NCI-H2171 treated with DMSO at 0.1 percent for 48 hours (cell line): ENCODE data around the gene BATF2.
"Not testable (repeated sequence)": the region's sequence is repeated elsewhere in the genome, so short reads cannot be mapped to it uniquely, and the experiment has no call there.

Experiments
- DNase-seq: peaks from one replicate; lab custom pipeline; 2025; lab: John Stamatoyannopoulos, UW

Gene BATF2, protein sequence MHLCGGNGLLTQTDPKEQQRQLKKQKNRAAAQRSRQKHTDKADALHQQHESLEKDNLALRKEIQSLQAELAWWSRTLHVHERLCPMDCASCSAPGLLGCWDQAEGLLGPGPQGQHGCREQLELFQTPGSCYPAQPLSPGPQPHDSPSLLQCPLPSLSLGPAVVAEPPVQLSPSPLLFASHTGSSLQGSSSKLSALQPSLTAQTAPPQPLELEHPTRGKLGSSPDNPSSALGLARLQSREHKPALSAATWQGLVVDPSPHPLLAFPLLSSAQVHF

DNA sequence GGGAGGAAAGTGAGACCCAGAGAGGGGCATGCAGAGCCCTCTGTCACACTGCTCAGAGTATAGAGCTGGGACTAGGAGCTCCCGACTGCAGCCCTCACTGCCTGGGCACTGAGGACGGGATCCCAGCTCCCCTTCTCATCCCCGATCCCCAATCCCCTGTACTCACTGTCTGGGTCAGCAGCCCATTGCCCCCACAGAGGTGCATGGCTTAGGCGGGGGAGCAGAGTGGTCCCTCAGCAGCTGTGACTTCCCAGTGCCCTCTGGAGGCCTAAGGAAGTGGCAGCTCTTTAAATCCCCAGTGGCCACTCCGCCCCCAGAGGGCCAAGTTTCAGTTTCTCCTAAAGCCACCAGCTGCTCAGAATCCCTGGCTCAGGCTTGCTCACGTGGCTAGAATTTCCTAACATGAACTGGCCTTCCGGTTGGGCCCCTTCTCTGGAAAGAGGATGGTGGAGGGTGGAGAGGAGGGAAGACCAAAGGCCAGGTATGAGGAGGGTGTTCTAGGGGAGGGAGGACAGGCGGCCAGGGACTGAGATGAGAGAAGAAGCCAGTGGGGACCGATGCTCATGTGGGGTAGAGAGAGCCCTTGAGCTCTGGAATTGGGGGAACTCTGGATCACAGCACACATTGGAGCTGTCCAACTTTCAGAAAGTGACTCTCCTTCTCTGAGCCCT, at the start of gene BATF2:
Gene BATF2, minus strand, starts transcription at position 262 of the 671 bp plus-strand sequence. Its CDS starts 57 bp downstream, at position 205.
- peak; percentile 71 for DNase-seq

- DNase-seq, result no peak
These were observed 49.0 kb upstream of the BATF2 start for GRCh38 chr11:65045728-65046127.

GRCh38 chr11:65045061-65045460, 48.3 kb upstream of the BATF2 start:
- no peak for DNase-seq

DNA sequence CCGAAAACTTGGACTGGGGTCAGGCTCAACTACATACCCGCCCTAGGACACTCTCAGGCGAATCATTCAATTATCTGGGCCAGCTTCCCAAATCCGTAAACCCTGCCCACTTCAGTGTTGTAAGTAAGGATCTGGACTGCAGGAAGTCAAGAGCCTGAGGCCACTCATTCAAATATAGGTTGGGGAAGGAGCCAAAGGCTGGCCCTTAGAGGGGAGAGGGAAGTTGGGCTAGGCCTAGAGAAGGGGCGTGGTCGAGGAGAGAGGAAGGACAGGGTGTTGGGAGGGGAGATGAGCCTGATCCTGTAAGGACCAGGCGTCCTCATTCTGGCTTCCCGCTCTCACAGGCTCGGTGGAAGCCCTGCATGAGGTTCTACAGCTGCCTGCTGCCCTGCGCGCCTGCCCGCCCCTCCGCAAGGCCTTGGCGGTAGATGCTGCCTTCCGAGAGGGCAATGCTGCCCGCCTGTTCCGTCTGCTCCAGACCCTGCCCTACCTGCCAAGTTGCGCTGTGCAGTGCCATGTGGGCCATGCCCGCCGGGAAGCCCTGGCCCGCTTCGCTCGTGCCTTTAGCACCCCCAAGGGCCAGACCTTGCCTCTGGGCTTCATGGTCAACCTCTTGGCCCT, 47.2 kb upstream of the BATF2 start:
- DNase-seq, result no peak

DNA sequence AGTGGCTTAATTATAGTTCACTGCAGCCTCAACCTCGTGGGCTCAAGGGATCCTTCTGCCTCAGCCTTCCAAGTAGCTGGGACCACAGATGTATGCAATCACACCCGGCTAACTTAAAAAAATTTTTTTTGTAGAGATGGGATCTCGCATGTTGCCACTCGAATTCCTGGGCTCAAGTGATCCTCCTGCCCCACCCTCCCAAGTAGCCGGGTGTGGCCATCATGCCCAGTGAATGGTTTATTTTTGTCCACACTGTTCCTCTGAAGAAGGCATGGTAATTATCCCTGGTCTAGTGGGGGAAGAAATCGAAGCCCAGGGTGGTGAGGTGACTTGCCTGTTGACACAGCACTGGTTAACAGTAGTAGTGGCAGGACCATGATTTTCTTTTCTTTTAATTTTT, 46.1 kb upstream of the BATF2 start:
- no peak for DNase-seq

- DNase-seq, result peak; percentile 98
These were observed 44.3 kb upstream of the BATF2 start, which contains the start of gene SAC3D1 for GRCh38 chr11:65040847-65041622. SAC3D1 (plus strand) TSS chr11:65041210; CDS start chr11:65041293, 83 bp downstream.

GRCh38 chr11:65040520-65040846, 43.7 kb upstream of the BATF2 start:
- DNase-seq, result no peak

DNA sequence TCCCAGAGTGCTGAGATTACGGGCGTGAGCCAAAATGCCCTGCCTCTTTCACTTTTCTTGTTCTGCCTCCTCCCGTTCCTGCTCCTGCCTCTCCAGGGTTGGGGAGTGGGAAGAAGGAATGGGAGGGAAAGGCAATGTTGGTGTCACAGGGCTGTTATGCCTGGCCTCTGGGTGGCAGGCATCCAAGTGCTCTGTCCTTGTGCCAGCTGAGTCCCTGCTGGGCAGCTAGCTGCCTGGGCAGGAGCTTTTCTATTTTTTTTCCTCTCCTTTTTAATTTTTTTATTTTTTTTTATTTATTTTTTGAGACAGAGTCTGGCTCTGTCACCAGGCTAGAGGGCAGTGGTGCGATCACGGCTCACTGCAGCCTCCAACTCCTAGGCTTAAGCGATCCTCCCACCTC, 40.2 kb upstream of the BATF2 start:
- DNase-seq, result no peak

DNA sequence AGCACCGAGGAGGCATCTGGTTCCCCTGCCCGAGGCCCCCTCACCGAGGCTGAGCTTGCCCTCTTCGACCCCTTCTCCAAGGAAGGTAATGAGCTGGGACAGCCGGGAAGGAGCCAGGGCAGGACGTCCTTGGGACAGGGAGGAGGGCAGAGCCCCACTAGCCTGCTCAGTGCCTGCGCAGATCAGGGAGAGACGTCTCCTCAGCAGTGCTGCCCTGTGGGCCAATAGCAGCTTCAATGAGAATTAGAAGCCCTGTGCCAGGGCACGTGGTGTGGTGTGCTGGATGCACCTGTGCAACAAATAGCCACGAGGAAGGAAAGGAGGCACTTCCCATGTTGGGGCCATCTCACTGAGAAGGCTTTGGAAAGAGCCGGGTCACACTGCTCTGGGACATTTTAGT, 38.8 kb upstream of the BATF2 start:
- no peak for DNase-seq

- DNase-seq, result no peak
These were observed 37.7 kb upstream of the BATF2 start for GRCh38 chr11:65034423-65034822.

- DNase-seq, result no peak
These were observed 35.4 kb upstream of the BATF2 start for GRCh38 chr11:65032216-65032615.

GRCh38 chr11:65027213-65028067, 30.7 kb upstream of the BATF2 start, which contains the start of gene SNX15:
SNX15 (plus strand) TSS chr11:65027439; CDS start chr11:65027538, 99 bp downstream.
- peak; percentile 98 for DNase-seq

DNA sequence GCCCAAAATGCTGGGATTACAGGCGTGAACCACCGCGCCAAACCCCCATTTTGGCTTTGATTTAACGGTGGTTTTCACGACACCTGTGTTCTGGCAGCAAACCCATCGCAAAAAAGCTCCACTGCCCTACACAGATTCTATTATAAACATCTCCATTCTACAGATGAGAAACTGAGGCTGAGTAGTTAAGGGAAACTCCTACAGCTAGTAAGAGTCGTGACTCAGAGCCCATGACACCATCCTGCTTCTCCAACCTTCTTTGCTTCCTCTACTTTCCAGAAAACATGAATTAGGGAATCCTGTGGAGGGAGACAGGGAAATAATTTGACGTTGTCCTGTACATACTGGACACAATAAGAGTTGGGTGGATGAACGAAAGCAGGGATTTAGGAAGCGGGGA, 30.0 kb upstream of the BATF2 start:
- no peak for DNase-seq

GRCh38 chr11:65023502-65023901, 26.7 kb upstream of the BATF2 start:
- not testable (repeated sequence) for DNase-seq

GRCh38 chr11:65021509-65021908, 24.7 kb upstream of the BATF2 start:
- DNase-seq, result no peak

DNA sequence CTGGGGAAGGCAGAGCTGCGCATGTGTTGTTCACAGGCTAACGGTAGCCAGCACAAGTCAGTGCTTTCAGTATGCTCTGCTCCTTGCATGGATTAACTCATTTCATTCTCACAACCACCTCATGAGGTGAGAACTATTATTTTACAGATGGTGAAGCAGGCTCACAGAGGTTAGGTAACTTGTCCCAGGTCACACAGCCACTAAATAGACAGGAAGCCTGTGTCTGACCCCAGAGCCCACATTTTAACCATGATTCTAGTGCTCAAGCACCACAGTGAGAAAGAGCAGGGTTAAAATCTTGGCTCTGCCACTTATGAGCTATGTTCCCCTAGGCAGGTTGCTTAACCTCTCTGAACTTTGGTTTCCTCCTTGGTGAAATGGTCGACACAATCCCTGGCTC, 24.2 kb upstream of the BATF2 start:
- DNase-seq, result no peak

- DNase-seq, result no peak
These were observed 23.1 kb upstream of the BATF2 start for GRCh38 chr11:65019824-65020223.

DNA sequence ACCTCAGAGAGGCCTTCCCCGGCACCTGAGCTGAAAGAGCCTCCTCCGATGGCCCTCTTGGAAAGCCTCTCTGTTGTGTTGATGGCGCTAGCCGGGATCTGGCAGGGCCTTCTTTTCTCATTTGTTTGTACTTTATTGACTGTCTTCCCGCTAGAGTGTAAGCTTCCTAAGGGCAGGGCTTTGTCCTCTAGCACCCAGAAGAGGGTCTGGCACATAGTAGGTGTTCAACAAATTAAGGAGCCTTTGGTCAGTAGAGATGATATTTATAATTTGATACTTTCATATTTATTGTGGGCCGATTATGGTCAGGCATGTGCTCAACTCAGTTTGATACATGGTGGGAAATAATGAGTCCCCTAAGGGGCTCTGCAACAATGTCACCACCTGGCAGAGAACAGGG, 21.2 kb upstream of the BATF2 start:
- no peak for DNase-seq

GRCh38 chr11:65016705-65017104, 19.9 kb upstream of the BATF2 start:
- no peak for DNase-seq

GRCh38 chr11:65014726-65015227, 18.0 kb upstream of the BATF2 start:
- no peak for DNase-seq
